GM20431 (cell line): ENCODE measurements around the gene NLRP12.
"Not testable (repeated sequence)": the region's sequence is repeated elsewhere in the genome, so short reads cannot be mapped to it uniquely, and the experiment has no call there.

Source experiments
- in situ Hi-C: fragments of 300-500 bp; cut with MseI, MboI; formaldehyde crosslinking; loops from one replicate; pipeline ENCODE4 v1.15.0; 2020; ENCODE audit warnings: low sequenced_read_pairs; ENCODE audit not compliant: unreplicated experiment

Gene NLRP12

DNA sequence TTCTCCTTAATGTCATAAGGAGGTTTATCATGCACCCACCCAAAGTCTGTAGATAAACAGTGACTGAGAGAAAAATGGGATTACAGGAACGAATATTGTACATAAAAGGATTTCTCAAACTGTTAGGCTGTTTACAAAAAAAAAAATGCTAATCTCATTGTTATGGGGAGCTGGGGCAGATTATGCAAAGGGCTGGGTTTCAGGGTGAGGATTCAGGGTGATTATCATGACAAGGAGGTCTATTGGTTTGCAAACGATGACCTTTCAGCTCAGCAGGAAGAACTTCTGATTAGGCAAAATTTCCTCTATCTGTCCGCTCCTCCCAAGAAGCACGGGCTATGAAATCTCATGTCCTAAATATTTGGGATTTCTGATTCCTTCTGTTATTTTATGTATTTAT, 41.4 kb downstream of the NLRP12 start:
- in situ Hi-C loops, result no loop called here

DNA sequence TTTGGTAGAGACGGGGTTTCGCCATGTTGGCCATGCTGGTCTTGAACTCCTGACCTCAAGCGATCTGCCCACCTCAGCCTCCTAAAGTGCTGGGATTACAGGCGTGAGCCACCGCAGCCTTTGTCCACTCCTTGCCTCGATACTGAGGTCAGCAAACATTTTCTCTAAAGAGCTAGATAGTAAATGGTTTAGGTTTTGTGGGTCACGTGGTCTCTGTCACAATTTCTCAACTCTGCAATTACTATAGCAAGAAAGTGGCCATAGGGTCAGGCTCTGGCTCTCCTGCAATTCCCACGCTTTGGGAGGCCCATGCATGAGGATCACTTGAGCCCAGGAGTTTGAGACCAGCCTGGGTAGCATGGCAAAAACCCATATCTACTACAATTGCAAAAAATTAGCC, 42.8 kb downstream of the NLRP12 start:
- in situ Hi-C loops, result not testable (repeated sequence)

DNA sequence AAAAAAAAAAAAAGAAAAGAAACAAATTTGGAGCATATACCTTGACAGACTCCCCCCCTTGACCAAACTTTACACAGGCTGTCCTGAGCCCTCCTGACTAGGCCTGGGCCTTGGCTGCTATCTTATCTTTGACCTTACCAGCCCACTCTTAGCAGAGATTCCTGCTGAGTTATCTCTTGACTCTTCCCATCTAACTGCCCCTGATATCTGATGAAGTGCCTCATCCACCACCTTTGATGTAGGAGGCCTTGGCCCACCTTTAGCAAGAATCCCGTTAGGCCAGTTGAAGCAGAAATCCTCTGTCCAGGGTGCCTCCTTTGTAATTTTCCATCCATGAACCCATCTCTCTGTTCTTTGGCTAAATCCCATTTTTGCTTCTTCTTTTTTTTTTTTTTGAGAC, 43.6 kb downstream of the NLRP12 start:
- in situ Hi-C loops, result no loop called here

DNA sequence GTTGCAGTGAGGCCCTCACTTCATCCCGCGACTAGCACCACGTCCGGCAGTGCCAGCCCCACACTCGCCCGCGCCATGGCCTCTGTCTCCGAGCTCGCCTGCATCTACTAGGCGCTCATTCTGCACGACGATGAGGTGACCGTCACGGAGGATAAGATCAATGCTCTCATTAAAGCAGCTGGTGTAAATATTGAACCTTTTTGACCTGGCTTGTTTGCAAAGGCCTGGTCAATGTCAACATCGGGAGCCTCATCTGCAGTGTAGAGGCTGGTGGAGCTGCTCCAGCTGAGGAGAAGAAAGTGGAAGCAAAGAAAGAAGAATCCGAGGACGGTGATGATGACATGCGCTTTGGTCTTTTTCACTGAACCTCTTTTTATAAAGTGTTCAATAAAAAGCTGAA, 48.6 kb downstream of the NLRP12 start:
- in situ Hi-C loops, result no loop called here

DNA sequence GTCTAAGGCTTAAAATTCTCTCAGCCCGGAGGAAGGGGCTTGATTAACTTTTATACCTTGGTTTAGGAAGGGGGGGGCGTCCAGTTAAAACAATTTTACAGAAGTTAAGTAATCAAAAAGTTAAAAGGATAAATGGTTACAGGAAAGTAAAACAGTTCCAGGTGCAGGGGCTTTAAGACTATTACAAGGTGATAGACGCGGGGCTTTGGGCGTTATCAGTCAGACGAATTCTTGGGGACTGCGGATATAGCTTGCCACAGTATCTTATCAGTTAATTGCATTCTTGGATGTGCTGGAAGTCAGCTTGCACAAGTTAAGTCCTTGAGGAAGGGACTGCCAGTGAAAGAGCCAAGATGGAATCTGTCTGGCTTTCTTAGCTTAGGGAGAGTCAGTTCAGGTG, 49.6 kb downstream of the NLRP12 start:
- in situ Hi-C loops, result not testable (repeated sequence)

DNA sequence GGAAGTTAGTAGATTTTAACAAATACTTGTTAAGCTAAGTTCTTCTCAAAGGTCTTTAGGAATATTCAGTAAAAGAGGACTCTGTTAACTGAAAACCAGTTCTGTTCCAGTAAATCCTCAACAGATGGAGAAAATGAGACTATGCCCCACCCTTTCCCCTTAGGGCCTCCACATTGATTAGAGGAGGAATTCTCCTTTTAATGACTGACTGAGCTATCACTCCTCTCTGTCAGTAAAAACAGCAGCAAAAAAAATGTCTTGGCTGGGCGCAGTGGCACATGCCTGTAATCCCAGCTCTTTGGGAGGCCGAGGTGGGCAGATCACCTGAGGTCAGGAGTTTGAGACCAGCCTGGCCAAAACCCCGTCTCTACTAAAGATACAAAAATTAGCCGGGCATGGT, 50.1 kb downstream of the NLRP12 start:
- in situ Hi-C loops, result no loop called here

DNA sequence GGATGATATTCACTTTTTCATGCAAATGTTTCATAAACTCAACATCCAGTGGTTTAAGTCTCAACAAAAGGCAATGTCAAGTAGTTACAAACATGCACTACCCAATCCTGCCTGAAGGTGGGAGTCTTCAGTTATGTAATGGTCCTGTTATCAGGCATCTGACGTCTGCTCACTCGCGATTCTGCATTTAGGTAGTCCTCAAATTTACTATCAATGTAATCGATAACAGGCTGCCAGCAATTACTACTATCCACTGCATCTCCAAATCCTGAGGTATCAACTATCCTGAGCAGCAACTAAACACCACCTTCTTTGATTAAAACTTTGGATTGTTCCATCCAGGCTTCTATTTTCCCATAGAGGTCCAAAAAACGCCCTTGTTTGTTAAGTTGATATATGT, 51.2 kb downstream of the NLRP12 start:
- in situ Hi-C loops, result no loop called here

DNA sequence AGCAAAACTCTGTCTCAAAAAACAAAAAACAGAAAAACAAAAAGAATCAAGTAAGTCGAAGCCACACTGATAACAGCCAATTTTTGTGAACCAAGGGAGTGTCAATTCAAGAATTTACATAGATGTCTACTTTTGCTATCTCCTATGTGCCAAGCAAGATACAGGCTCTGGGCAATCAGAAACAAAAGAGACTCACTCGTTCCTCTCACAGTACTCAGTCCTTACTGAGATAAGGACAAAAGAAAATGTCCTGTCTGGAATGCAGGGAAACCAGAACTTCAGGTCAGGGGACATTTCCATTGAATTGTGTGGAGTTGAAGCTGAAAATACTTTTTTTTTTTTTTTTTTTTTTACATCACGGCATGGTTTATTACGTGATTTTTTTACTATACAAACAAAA, 53.0 kb downstream of the NLRP12 start:
- in situ Hi-C loops, result no loop called here

DNA sequence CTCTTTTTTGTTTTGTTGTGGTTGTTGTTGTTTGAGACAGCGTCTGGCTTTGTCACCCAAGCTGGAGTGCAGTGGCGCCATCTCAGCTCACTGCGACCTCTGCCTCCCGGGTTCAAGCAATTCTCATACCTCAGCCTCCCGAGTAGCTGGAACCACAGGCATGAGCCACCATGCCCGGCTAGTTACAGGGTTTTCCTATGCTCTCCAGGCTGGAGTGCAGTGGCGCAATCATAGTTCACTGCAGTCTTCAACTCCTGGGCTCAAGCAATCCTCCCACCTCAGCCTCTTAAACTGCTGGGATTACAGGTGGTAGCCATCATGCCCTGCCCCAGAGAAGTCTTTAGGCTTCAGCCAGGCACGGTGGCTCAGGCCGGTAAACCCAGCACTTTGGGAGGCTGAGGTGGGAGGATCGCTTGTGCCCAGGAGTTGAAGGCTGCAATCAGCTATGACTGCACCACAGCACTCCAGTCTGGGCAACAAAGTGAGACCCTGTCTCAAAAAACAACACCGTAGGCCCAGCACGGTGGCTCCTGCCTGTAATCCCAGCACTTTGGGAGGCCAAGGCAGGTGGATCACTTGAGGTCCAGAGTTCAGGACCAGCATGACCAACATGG, 54.3 kb downstream of the NLRP12 start:
- in situ Hi-C loops, result not testable (repeated sequence)

DNA sequence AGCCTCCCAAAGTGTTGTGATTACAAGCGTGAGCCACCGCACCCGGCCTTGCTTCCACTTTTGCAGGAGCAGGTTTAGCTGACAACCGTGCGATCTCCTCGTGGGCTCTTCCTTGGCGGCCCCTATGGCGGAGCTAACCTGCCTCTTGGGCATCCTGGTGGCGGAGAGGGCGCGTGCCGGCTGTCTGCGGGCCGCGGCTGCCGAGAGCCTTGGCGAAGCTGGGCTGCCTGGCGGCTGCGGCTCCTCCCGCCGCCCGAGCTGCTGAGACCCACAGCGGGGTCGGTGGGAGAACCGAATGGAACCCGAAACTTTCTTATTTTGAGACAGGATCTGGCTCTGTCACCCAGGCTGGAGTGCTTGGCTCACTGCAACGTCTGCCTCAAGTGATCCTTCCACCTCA, 55.7 kb downstream of the NLRP12 start:
- in situ Hi-C loops, result no loop called here

DNA sequence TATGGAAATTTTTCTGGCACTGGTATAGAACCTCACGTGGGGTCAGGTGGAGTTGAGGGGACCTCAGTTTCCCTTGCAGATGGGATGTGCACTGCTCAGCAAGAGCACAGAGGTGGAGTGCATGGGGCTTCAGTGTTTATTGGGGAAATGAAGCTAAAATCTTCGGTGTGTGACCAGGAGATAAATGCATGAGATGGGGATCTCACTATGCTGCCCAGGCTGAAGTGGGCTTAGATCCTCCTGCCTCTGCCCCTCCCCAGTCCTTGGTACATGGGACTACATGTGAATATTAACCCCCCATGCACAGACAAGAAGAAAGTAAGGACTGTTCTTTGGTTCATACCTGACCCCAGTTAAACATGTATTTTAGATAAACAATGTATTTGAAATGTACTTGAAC, 65.1 kb downstream of the NLRP12 start:
- in situ Hi-C loops, result not testable (repeated sequence)
